Measurements from ENCODE around the gene PRCC.

Gene PRCC

DNA sequence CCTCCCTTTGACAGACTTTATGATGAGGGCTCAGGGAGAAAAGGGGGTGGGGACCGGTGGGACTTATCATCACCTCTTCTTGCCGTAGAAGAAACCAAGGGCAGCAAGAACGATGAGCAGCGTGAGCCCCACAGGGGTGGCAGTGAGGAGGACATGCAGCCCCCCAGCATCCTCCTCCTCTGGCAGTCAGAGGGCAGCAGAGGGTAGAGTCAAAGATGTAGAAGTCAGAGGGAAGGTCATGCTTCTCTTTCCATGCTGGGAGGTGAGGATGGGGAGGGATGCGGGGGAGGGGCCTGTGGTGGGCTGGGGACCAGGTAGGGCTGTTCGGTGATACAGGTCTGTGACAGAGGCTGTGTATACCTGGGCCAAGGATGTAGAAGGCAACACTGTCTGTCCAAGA is 76.8 kb downstream of the PRCC start:
- DNase-seq (ENCODE audit: low spot score) = no peak

DNA sequence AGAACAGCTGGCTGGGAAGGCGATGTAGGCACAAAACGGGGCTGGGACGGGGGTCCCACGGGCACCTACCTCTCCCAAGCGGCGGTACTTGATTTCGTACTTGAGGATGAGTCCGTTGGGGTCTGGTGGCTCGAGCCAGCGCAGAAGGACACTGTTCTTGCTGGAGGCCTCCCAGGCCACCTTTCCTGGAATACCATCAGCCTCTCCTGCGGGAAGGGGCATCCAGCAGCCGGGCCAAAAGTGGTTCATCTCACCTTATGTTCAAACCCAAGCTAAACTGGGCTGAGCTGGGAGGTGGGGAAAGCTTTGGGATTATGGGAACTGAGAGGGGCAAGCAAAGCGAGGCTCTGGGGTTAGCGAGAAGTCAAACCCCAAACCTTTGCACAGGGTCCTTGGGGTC is 77.3 kb downstream of the PRCC start:
- DNase-seq (ENCODE audit: low spot score) = no peak

DNA sequence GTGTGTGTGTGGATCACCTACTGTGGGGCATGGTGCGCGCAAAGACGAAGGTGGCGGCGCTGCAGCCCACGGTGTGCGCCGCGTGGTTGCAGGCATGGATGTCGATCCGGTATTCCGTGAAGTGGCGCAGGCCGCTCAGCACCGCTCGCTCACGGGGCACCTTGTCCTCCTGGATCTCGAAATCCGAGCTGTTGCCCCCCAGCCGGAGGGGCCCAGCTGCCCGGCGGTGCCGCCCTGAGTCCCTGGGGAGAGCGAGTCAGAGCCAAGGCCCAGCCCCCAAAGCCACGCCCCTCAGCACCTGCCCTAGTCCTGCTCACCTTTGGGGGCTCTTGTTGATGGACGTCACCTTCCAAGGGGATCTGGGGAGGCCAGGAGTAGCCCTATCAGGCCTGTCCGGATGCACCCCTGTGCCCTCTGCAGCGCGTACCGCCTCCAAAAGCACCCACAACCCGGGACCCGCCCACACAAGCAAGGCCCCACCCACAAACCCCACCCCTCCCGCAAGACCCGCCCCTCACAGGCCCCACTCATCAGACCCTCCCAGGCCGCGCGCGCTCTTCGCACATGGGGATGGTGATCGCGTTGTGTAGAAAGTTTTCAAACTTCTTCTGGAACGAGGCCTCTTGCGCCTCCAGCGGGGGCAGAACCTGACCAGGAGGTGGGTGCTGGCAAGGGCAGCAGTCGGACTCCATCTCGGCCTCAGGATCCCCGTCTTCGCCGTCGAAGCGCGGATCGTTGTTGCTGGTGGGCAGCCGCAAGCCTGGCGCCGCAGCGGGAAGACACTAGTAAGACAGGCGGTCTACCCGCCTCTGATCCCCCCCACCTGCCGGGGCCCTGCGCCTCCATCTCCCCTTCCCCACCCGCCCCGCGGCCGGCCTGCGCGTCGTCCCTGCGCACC is 78.0 kb downstream of the PRCC start:
- DNase-seq (ENCODE audit: low spot score) = no peak

DNA sequence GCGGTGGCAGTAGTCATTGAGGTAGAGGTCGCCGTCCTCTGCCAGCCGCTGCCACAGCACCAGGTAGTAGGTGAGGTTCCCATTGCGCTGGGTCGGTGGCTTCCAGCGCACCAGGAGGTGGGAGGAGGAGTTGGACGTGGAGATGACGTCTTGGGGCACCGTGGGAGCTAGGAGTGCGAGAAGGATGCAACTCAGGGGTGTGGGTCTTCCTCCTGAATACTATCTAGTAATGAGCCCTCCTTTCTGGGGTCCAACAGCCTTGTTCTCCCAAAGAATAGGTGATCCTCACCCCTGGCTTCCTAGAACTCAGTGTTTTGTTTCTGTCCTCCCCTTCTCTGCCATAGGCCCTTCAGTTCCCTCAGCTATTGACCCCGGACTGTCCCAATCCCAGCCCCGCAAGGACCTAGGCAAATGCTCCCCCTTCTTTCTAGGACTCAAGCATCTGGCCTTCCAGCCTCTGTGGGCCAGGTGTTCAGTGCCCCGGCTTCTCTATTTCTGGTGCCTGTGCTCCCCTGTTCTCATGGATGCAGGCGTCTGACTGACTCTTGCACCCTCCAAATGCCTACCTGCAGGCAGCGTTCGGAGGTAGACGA is 78.7 kb downstream of the PRCC start:
- no peak for DNase-seq (ENCODE audit: low spot score)

DNA sequence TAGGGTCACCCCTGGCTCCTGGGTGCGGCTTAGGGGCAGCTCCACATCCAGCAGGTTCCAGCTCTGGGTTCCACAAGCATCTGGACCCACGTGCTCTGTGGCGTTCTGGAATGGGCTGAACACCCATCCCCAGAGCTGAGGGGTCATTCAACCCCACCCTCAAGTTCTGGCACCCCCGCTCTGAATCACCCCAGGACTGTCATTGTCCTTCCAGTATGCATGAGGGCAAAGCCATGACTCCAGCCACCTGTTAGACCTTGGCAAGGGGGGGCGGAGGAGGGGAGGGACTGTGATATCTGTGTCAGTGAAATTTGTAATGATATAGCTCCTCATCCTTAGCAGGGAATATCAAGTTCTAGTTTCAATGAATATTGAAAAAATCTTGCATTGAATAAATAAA is 79.3 kb downstream of the PRCC start:
- no peak for DNase-seq (ENCODE audit: low spot score)

DNA sequence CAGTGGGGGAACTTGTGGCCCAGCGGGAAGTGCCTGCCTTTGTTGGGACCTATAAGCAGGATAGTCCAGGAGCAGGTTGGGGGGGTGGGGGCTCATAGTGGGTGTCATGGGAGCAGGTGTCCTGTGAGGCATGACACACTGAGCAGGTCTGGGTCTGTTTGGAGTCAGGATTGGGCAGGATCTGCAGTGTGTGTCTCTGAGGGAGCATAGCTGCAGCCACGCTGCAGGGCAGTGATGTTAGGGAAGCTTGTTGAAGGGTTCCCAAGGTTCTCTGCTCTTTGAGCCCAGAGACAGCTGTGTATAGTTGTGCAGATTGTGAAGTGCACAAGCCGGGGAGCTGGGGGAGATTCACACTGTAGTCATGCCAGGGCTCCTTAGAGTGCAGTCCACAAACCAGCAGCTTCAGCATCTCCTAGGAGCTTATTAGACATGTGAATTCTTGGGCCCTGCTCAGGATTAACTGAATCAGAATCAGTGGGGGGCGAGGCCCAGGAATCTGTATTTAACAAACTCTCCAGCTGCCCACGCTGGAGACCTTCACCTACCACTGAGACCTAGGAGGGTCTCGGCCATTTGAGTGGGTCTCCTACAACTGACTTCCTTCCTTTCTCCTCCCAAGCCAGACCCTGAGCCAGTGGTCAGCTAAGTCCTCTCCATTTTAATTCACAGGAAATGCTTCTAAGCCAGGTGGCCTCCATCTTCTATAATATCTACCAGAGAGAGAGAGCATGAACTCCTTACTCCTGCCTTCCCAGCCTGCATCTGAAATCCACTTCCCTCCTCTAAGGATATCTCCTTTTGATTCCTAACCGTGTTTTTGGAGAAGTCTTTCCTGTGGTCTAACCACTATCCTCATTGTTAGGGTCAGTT is 80.5 kb downstream of the PRCC start:
- no peak for DNase-seq (ENCODE audit: low spot score)

DNA sequence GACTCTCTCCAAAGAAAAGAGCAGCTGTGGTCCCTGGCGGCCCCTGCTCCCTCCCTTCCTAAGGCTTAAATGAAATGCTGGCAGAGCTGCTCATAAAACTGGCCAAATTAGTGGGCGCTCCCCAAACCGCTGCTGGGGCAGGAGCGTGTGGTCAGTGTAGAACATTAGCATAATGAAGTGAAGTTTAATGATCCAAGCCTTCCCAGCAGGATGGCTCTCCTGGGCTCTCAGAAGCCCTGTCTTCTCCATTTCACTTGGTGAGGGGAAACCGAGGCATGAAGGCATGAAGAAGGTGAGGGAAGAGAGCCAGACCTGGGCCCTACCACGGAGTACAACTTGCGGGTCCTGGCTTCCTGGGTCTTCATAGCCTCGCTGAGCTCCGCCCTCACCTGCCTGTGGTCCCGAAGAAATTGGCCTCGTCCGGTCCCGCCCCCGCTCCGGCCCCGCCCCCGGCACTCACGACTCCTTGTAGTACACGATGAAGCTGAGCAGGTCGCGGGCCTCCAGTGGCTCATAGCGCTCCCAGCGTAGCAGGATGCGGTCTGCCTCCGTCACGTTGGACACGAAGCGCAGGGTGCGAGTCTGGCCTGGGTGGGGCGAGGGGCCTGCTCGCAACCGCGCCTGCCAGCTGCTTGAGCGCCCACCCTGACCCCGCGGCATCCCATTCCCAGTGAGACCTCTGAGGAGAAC is 81.3 kb downstream of the PRCC start:
- no peak for DNase-seq (ENCODE audit: low spot score)

DNA sequence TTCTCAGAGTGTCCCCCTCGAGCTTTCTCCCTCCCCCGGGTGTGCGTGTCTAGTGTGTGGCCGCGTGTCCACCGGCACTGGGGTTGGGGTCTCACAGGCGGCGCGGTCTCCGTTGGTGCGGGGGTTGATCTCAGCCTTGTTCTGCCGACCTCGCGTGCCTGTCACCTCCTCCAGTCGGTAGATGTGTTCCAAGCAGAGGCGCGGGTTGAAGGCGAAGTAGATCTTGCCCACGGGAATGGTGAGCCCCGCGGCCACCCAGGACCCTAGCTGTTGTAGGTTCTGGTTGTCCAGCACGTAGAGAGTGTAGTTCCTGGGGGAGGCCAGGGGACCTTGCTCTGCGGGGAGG is 81.8 kb downstream of the PRCC start:
- no peak for DNase-seq (ENCODE audit: low spot score)
